ENCODE measurements around the gene ADCY1. TPM values are rescaled to one million over a fixed set of nuclear protein-coding genes. Genes with fewer than 3 reads are reported as not detected.

ADCY1 gene
- total and polyA plus RNA-seq, 2 donors (not counting 3 experiments of a cell fraction or from before 2014, with no cell fraction given) = 0.52 to 1.6 TPM

DNA sequence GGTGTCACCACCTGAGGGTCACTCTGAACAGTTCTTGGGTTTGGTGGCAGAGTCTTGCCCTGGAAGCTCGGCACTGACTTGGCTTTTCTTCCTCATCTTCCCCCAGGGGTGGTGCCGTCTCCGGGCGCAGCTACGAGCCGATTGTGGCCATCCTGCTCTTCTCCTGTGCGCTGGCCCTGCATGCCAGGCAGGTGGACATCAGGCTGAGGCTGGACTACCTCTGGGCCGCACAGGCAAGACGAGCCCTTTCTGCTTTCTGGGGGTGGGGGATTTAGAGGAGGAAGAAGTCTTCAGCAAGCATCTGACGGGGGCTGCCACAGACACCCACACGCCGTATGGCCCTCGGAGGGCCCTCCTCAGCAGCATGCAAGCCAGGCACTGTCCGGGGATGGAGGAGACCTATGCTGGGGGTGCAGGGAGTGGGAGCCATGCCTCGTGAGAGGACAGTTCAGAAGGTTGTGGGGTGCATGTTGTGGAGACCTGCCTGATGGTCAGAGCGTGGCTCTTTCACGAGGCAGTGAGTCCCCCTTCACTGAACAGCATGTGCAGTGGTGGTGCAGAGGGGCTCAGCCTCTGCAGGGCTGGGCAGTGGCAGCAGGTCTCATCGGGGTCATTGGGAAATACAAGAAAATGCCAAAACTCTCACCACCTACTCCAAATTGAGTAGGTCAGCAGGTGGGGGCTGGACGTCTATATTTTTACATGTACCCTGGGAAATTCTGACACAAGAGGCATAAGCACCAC, 112.4 kb downstream of the ADCY1 start:
- dilution Hi-C loops (cut with MboI; ENCODE audit: extremely low pct_ligation_motif_present, low sequenced_read_pairs) = no loop called here

More for the DNA sequence above, 112.4 kb downstream of the ADCY1 start:
- H3K36me3 ChIP-seq (ENCODE audit: control insufficient read depth in 2 of 2, extremely low read depth in 1 of 2, insufficient read depth in 2 of 2, low read length in 2 of 2) = no peaks in the 10 kb centered on the region
- no peaks in the 10 kb centered on the region for H3K27me3 ChIP-seq (ENCODE audit: control insufficient read depth in 2 of 2, insufficient read depth in 2 of 2, low read length in 2 of 2)
- BruUV-seq (replicated peaks) = no TSS peak
- no peak overlapping the region for H2AFZ ChIP-seq (ENCODE audit: low read depth, low read length)
- TF ChIP-seq POLR2A (IDR thresholded peaks at IDR 0.05; ENCODE audit: low read depth, low read length) (no peak), POLR2AphosphoS5 (IDR thresholded peaks at IDR 0.05; ENCODE audit: insufficient read depth, low read depth, low read length) (no peak), GATA2 (IDR thresholded peaks at IDR 0.05; ENCODE audit: insufficient read depth, insufficient read length, low read depth, low read length) (no peak), JUN (IDR thresholded peaks at IDR 0.05; ENCODE audit: borderline replicate concordance, insufficient read depth, insufficient read length, low read depth) (no peak), FOS (IDR thresholded peaks at IDR 0.05; ENCODE audit: borderline replicate concordance, insufficient read depth, low read length) (no peak), EZH2 (IDR thresholded peaks at IDR 0.05; ENCODE audit: borderline replicate concordance, low read depth, low read length, severe bottlenecking) (no peak), MYC (IDR thresholded peaks at IDR 0.05; ENCODE audit: low read depth, low read length) (no peak), CTCF (IDR thresholded peaks at IDR 0.05; ENCODE audit: extremely low read depth in 1 of 2, insufficient read depth in 1 of 2, low read depth in 1 of 2, low read length in 2 of 2) (no peak)
- TF ChIP-seq, protein P1, sequence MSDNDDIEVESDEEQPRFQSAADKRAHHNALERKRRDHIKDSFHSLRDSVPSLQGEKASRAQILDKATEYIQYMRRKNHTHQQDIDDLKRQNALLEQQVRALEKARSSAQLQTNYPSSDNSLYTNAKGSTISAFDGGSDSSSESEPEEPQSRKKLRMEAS (IDR thresholded peaks at IDR 0.05; ENCODE audit: insufficient read depth, insufficient read length) = no peak
- no peak for DNase-seq (ENCODE audit: low read depth, low spot score)
- H3K4me3 ChIP-seq (replicated peaks in 1 of 3; ENCODE audit: insufficient read depth in 1 of 3, low read depth in 1 of 3, low read length in 3 of 3) = no peak overlapping the region
- H3K9ac ChIP-seq (replicated peaks; ENCODE audit: extremely low read depth, insufficient read depth, low read length) = no peak overlapping the region
- no peak for FAIRE-seq
- peaks cover 3% of the 10 kb centered on the region for H3K4me1 ChIP-seq (ENCODE audit: control insufficient read depth, extremely low read depth, insufficient read depth, low read length)
- H3K79me2 ChIP-seq (ENCODE audit: control insufficient read depth, insufficient read depth, low read length) = no peaks in the 10 kb centered on the region
- no peak overlapping the region for H3K27ac ChIP-seq (ENCODE audit: insufficient read depth, low read depth, low read length)
- H4K20me1 ChIP-seq (replicated peaks; ENCODE audit: control insufficient read depth, extremely low read depth, insufficient read depth, low read length) = no peaks in the 10 kb centered on the region
- intact Hi-C loops (cut with micrococcal nuclease) = no loop called here
- CTCF ChIA-PET = interaction anchor here (1.6 kb wide), 1 partner anchor 23 kb away, joined by 7 read pairs; no protein-coding TSS in a partner anchor
- no peaks in the 10 kb centered on the region for H3K9me1 ChIP-seq (replicated peaks; ENCODE audit: control insufficient read depth, extremely low read depth, insufficient read depth, low read length)
- no peak overlapping the region for H3K4me2 ChIP-seq (ENCODE audit: insufficient read depth, low read length)
- no peaks in the 10 kb centered on the region for H3K9me3 ChIP-seq (replicated peaks; ENCODE audit: control insufficient read depth, insufficient read depth, low read length)
- POLR2A ChIA-PET = no interaction called here

Data from endothelial cell of umbilical vein (primary cell).